Lower leg skin (tissue), 4 donors: ENCODE data around the gene CACFD1. TPM values are rescaled to one million over a fixed set of nuclear protein-coding genes. Genes with fewer than 3 reads are reported as not detected.

Experiments used
- DNase-seq, 2 donors: peaks; one replicate each; pipeline ENCODE4 v3.0.0-alpha.2; 2019; ENCODE audit warnings: low spot score in 2 of 2
- H3K4me3 ChIP-seq: fragments of 200-600 bp; sonication (generic); 2 replicates; pipeline ENCODE4 v1.5.1; 2017; ENCODE audit warnings: mild to moderate bottlenecking, low read depth; ENCODE audit not compliant: poor library complexity, severe bottlenecking
- POLR2A ChIP-seq, 2 donors: fragments of 450-650 bp; IDR thresholded peaks; one replicate each; pipeline ENCODE4 v1.6.1; 2016 to 2017; ENCODE audit warnings: antibody characterized with exemption in 2 of 2, mild to moderate bottlenecking in 1 of 2, moderate library complexity in 1 of 2
- WGBS, 2 donors: methylation state at CpG; one replicate each; pipeline ENCODE4 v1.1.5; 2018; 5-methylcytosine and 5-hydroxymethylcytosine counted together
- intact Hi-C: fragments of 100-400 bp; cut with DNase I; formaldehyde crosslinking; loops from one replicate; pipeline ENCODE4 v1.15.0; 2023; ENCODE audit warnings: low total_unique reads
- total RNA-seq, 4 donors: library from RNA; depleted of rRNA; stranded (reverse); fragments of >200 nt; gene quantifications; one replicate each; pipeline ENCODE4 v1.1.0, GENCODE V29; 2016
- TF ChIP-seq, protein P1 (sequence below), 3 donors: fragments of 450-650 bp; IDR thresholded peaks; one replicate each; pipeline ENCODE4 v1.5.1; 2016; ENCODE audit warnings: antibody characterized with exemption in 3 of 3, mild to moderate bottlenecking in 3 of 3, moderate library complexity in 2 of 3

CACFD1 gene
- total RNA-seq, 4 donors from 2014 or later = 4.1 to 10.6 (median 8.0) TPM

DNA sequence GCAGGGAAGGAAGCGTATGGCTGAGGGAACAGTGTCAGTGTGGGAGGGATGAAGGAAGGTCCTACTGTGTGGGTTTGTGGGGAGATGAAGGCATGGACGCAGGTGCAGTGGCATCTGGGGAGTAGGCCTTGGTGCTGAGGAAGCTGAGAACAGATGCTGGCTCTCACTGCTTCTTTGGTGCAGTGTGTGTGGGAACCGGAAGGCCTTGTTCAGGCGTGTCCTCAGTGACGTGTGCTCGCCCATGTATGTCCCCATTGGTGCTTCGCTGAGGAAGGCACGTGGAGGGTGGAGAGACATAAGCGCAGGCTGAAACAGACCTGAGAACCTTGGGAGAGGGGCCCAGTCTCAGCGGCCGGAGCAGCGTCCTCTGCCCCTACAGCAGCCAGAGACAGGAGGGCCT is 18.9 kb upstream of the CACFD1 start:
- intact Hi-C loops = no loop called here
- TF ChIP-seq, protein P1, sequence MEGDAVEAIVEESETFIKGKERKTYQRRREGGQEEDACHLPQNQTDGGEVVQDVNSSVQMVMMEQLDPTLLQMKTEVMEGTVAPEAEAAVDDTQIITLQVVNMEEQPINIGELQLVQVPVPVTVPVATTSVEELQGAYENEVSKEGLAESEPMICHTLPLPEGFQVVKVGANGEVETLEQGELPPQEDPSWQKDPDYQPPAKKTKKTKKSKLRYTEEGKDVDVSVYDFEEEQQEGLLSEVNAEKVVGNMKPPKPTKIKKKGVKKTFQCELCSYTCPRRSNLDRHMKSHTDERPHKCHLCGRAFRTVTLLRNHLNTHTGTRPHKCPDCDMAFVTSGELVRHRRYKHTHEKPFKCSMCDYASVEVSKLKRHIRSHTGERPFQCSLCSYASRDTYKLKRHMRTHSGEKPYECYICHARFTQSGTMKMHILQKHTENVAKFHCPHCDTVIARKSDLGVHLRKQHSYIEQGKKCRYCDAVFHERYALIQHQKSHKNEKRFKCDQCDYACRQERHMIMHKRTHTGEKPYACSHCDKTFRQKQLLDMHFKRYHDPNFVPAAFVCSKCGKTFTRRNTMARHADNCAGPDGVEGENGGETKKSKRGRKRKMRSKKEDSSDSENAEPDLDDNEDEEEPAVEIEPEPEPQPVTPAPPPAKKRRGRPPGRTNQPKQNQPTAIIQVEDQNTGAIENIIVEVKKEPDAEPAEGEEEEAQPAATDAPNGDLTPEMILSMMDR (IDR thresholded peaks at IDR 0.05) = no peak
- TF ChIP-seq POLR2A (IDR thresholded peaks at IDR 0.05) = no peak
- WGBS, 2 donors = 61 to 86% methylated on average over 12 of the region's 12 CpGs
- no peak overlapping the region for H3K4me3 ChIP-seq
- no peak for DNase-seq

DNA sequence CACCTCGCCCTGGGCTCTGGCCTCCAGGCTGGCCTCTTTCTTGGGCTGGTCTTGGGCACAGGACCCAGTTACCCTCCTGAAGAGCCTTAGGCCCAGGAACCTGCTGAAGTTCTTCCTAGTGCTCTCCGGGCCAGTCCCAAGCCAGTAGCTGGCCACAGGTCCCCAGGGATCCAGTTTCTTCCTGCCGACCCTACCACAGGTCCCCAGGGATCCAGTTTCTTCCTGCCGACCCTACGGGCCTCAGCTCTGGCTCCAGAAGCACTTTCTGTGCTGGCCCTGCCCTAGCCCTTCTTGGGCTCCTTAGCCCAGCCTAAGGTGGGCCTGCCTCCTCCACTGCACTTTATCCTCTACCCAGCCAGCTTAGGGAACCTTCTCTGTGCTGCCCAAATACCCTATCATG is 18.2 kb upstream of the CACFD1 start:
- TF ChIP-seq POLR2A (IDR thresholded peaks at IDR 0.05) = no peak
- TF ChIP-seq, protein P1 (IDR thresholded peaks at IDR 0.05) = no peak
- 75 to 79% methylated on average over 4 to 5 of the region's 5 CpGs for WGBS, 2 donors
- no peak overlapping the region for H3K4me3 ChIP-seq
- DNase-seq = no peak
- intact Hi-C loops = no loop called here

DNA sequence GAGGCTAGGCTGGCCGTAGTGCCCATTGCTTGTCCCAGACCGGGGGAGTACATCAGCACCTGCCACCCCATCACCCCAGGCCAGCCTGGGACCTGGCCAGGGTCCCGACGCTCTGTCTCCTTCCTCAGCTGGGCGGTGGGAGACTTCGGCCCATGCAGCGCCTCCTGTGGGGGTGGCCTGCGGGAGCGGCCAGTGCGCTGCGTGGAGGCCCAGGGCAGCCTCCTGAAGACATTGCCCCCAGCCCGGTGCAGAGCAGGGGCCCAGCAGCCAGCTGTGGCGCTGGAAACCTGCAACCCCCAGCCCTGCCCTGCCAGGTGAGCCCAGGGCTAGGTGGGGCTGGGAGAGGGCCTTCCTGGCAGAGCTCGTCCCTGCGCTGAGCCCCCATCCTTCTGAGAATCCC is 16.5 kb upstream of the CACFD1 start:
- H3K4me3 ChIP-seq = no peak overlapping the region
- TF ChIP-seq, protein P1 (IDR thresholded peaks at IDR 0.05) = no peak
- no peak for DNase-seq
- intact Hi-C loops = no loop called here
- 93% methylated on average over 11 to 15 of the region's 15 CpGs for WGBS, 2 donors

DNA sequence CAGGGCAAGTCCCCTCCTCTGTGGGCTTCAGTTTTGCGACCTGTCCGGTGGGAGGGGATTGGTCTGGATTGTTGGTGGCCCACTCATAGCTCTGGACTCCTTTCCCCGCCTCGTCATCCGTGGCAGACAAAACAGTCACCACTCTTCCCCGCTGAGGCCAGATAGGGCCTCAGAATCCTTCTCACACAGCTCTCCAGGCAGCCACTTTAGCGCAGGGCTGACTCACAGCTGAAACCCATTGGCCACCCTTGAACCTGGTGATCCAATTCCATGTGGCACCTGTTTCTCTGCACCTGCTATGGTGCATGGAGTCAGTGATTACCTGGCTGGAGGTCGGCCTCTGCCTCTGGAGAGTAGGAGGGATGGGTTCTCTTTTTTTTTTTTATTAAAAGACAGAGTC is 15.8 kb upstream of the CACFD1 start:
- 82 to 83% methylated on average over 8 of the region's 8 CpGs for WGBS, 2 donors
- intact Hi-C loops = no loop called here
- DNase-seq = no peak
- TF ChIP-seq POLR2A (IDR thresholded peaks at IDR 0.05) = no peak
- TF ChIP-seq, protein P1 (IDR thresholded peaks at IDR 0.05) = no peak
- no peak overlapping the region for H3K4me3 ChIP-seq

DNA sequence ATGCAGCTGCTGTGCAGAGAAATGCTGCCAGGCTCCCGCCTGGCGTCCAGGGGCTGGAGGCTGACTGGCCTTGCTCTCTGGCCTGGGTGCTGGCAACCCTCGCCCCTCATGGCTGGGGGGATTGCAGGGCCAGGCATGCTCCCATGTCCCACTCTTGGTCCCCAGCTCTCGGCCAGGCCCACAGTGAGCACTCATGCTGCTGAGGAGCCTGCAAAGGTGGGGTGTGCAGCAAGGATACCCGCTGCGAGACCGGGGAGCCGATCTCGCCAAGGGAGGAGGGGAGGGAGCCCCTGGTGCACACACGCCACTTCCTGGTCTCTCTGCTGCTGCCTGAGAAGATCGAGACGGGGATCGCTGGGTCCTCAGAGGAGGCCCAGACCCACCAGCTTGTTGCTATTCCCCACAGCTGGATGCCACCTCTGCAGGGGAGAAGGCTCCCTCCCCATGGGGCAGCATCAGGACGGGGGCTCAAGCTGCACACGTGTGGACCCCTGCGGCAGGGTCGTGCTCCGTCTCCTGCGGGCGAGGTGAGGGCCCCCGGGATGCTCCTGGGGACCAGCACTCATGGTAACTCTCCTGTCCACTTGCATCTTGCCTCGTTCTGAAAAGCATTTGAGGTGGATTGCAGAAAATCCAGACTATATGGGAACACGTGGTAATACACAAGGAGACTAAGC is 14.3 kb upstream of the CACFD1 start:
- no peak for TF ChIP-seq POLR2A (IDR thresholded peaks at IDR 0.05)
- TF ChIP-seq, protein P1 (IDR thresholded peaks at IDR 0.05) = no peak
- DNase-seq = no peak
- 74 to 83% methylated on average over 19 to 22 of the region's 23 CpGs for WGBS, 2 donors
- intact Hi-C loops = no loop called here
- H3K4me3 ChIP-seq = no peak overlapping the region

DNA sequence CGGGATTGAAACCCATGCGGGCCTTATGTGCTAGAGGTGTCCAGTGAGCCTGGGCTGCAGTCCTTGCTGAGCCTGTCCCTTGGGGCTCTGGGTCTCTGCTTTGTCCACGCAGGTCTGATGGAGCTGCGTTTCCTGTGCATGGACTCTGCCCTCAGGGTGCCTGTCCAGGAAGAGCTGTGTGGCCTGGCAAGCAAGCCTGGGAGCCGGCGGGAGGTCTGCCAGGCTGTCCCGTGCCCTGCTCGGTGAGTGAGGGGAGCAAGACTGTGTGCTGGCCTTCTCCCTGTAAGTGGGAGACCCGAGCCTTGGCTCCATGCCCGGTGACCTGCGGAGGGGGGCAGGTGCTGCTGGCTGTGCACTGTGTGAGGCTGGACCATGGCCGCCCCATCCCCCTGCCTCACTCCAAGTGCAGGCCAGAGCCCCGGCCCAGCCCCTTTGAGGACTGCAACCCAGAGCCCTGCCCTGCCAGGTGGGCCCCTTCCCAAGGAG is 11.2 kb upstream of the CACFD1 start:
- no peak overlapping the region for H3K4me3 ChIP-seq
- WGBS, 2 donors = 72 to 84% methylated on average over 10 of the region's 13 CpGs
- intact Hi-C loops = no loop called here
- DNase-seq = no peak
- no peak for TF ChIP-seq POLR2A (IDR thresholded peaks at IDR 0.05)
- TF ChIP-seq, protein P1 (IDR thresholded peaks at IDR 0.05) = no peak
